Measurements from ENCODE around the gene RTTN.

DNA sequence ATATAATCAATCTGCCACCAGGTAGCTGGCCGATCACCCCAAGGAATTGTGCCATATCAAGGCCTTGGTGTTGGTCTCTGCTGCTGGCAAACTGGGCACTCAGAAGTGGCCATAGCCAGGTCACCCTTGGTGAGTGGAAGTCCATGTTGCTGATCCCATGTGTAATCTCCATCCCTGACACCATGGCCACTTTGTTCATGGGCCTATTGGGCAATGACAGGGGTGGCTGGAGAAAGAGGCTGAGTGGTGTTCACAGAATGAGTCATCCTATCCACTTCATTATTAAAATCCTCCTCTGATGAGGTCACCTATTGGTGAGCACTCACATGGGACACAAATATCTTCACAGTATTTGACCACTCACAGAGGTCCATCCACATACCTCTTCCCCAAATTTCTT lies 231.1 kb downstream of the RTTN start:
- TF ChIP-seq, protein P1, sequence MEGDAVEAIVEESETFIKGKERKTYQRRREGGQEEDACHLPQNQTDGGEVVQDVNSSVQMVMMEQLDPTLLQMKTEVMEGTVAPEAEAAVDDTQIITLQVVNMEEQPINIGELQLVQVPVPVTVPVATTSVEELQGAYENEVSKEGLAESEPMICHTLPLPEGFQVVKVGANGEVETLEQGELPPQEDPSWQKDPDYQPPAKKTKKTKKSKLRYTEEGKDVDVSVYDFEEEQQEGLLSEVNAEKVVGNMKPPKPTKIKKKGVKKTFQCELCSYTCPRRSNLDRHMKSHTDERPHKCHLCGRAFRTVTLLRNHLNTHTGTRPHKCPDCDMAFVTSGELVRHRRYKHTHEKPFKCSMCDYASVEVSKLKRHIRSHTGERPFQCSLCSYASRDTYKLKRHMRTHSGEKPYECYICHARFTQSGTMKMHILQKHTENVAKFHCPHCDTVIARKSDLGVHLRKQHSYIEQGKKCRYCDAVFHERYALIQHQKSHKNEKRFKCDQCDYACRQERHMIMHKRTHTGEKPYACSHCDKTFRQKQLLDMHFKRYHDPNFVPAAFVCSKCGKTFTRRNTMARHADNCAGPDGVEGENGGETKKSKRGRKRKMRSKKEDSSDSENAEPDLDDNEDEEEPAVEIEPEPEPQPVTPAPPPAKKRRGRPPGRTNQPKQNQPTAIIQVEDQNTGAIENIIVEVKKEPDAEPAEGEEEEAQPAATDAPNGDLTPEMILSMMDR (IDR thresholded peaks at IDR 0.05; ENCODE audit: insufficient read depth, low read length, poor library complexity, severe bottlenecking): no peak
- no peak for TF ChIP-seq EZH2phosphoT487 (conservative IDR thresholded peaks at IDR 0.05; ENCODE audit: low read length)

All from SU-DHL-6 (cell line).